K562 (cell line): ENCODE data around the gene LPIN3. TPM values are rescaled to one million over a fixed set of nuclear protein-coding genes. Genes with fewer than 3 reads are reported as not detected.

Experiments used
- ATAC-seq: fragments of 200-7000 bp; cut with Tn5 transposase; 3 replicates; pipeline ENCODE4 v1.9.1; 2020; ENCODE audit warnings: moderate library complexity
- BruUV-seq: library from RNA; stranded (reverse); fragments of 400-500 nt; replicated peaks from 2 replicates; lab custom pipeline; 2021; lab: Mats Ljungman, UMichigan
- CTCF ChIA-PET: fragments of 300-600 bp; formaldehyde crosslinking; extraction: SDS; loops from one replicate; lab custom pipeline; 2021; ENCODE audit warnings: low intra/inter-chr PET ratio; lab: Yijun Ruan, JAX
- POLR2A ChIA-PET: fragments of 300-600, 350-650 bp; sonication (Branson Sonifier 250); formaldehyde crosslinking; extraction: SDS; loops from one replicate; lab custom pipeline; 2021; ENCODE audit warnings: antibody characterized with exemption, inconsistent platforms; lab: Yijun Ruan, JAX
- DNase-seq, 4 experiments: peaks; one replicate each; pipeline versions ENCODE4 v3.0.0 to v3.0.0-alpha.2; 2011 to 2018; ENCODE audit warnings: low spot score in 3 of 4, mixed read lengths in 3 of 4; ENCODE audit errors: extremely low read depth in 1 of 4
- FAIRE-seq: peaks from 2 replicates; lab custom pipeline; 2011; peaks lifted over from hg19 to GRCh38; lab: Jason Lieb, UNC
- H2AFZ ChIP-seq: 2 replicates; pipeline ENCODE4 v1.6.0; 2011; ENCODE audit warnings: low read depth, low read length, control low read depth, inconsistent platforms
- H3K27ac ChIP-seq: fragments of 200-600 bp; 3 replicates; pipeline ENCODE4 v1.8.0; 2011; ENCODE audit warnings: low read depth, mild to moderate bottlenecking, control low read depth, inconsistent platforms, low read length, moderate library complexity, mixed read lengths; ENCODE audit errors: extremely low read depth
- H3K27me3 ChIP-seq, 2 experiments: fragments of 300-600 bp in 1 of 2; 2 replicates in 1 of 2; 3 replicates in 1 of 2; pipeline versions ENCODE4 v1.6.0 to v1.8.0; 2011; ENCODE audit warnings: inconsistent platforms in 2 of 2, low read length in 2 of 2, mild to moderate bottlenecking in 1 of 2, mixed read lengths in 1 of 2, moderate library complexity in 1 of 2; ENCODE audit not compliant: control insufficient read depth in 2 of 2, insufficient read depth in 2 of 2
- H3K36me3 ChIP-seq: fragments of 300-600 bp; 3 replicates; pipeline ENCODE4 v1.8.0; 2011; ENCODE audit warnings: mild to moderate bottlenecking, low read length, inconsistent platforms; ENCODE audit not compliant: control insufficient read depth, insufficient read depth
- H3K4me1 ChIP-seq, 2 experiments: fragments of 200-600 bp in 1 of 2; replicated peaks in 1 of 2; 2 replicates in 1 of 2; 3 replicates in 1 of 2; pipeline versions ENCODE4 v1.5.1 to v1.8.0; 2011; ENCODE audit warnings: inconsistent platforms in 2 of 2, low read length in 2 of 2, mild to moderate bottlenecking in 1 of 2, mixed read lengths in 1 of 2, moderate library complexity in 1 of 2; ENCODE audit not compliant: control insufficient read depth in 2 of 2, insufficient read depth in 2 of 2
- H3K4me2 ChIP-seq: 2 replicates; pipeline ENCODE4 v1.6.1; 2011; ENCODE audit warnings: low read length, control low read depth, inconsistent platforms, mixed read lengths; ENCODE audit not compliant: insufficient read depth
- H3K4me3 ChIP-seq: fragments of 200-600 bp; sonication (generic), shearing (Covaris generic); 2 replicates; pipeline ENCODE4 v1.5.1; 2016; ENCODE audit warnings: control low read depth, inconsistent platforms
- H3K79me2 ChIP-seq: fragments of 200-600 bp; 3 replicates; pipeline ENCODE4 v1.8.0; 2011; ENCODE audit warnings: low read length, inconsistent platforms; ENCODE audit not compliant: control insufficient read depth, insufficient read depth
- H3K9ac ChIP-seq, 2 experiments: 2 replicates each; pipeline versions ENCODE4 v1.6.0 to v1.6.1; 2011; ENCODE audit warnings: low read depth in 2 of 2, low read length in 2 of 2, control low read depth in 1 of 2, inconsistent platforms in 1 of 2, mild to moderate bottlenecking in 1 of 2, mixed read lengths in 1 of 2; ENCODE audit not compliant: insufficient read depth in 1 of 2
- H3K9me1 ChIP-seq: one replicate; pipeline ENCODE4 v1.6.0; 2011; ENCODE audit warnings: inconsistent platforms, mild to moderate bottlenecking, low read length, moderate library complexity; ENCODE audit not compliant: control insufficient read depth, insufficient read depth
- H3K9me3 ChIP-seq: replicated peaks from 2 replicates; pipeline ENCODE4 v1.5.1; 2011; ENCODE audit warnings: low read depth, low read length, inconsistent platforms; ENCODE audit not compliant: control insufficient read depth, insufficient read depth
- H4K20me1 ChIP-seq: replicated peaks from 2 replicates; pipeline ENCODE4 v1.6.1; 2011; ENCODE audit warnings: low read length, inconsistent platforms, mixed read lengths; ENCODE audit not compliant: control insufficient read depth, insufficient read depth
- ETV5 ChIP-seq: sonication (generic); formaldehyde crosslinking; IDR thresholded peaks from 2 replicates; pipeline ENCODE4 v1.4.0; 2020; ENCODE audit warnings: low read depth, mild to moderate bottlenecking, missing genetic modification reagents
- HDAC8 ChIP-seq: fragments of 450-650 bp; IDR thresholded peaks from 2 replicates; pipeline ENCODE4 v1.6.1; 2016; ENCODE audit warnings: mild to moderate bottlenecking, missing genetic modification characterization, moderate library complexity, missing compliant biosample characterization
- MAFF ChIP-seq: IDR thresholded peaks from 2 replicates; pipeline ENCODE4 v1.6.1; 2012; ENCODE audit warnings: low read length, improper control_type of control experiment
- MNT ChIP-seq, 2 experiments: fragments of 450-650 bp; conservative IDR thresholded peaks; 2 replicates each; pipeline ENCODE4 v1.6.1; 2017; ENCODE audit warnings: mild to moderate bottlenecking in 2 of 2, moderate library complexity in 2 of 2
- RBM22 ChIP-seq: fragments of 200-400 bp; formaldehyde crosslinking; IDR thresholded peaks from 2 replicates; pipeline ENCODE4 v1.6.1; 2018; ENCODE audit warnings: low read length, low read depth; ENCODE audit not compliant: poor library complexity, severe bottlenecking
- RBM34 ChIP-seq: fragments of 200-400 bp; formaldehyde crosslinking; IDR thresholded peaks from 2 replicates; pipeline ENCODE4 v1.6.1; 2018; ENCODE audit warnings: low read length, borderline replicate concordance; ENCODE audit not compliant: insufficient read depth
- RCOR1 ChIP-seq, 2 experiments: IDR thresholded peaks; 2 replicates each; pipeline ENCODE4 v1.6.1; 2012; ENCODE audit warnings: low read depth in 2 of 2, low read length in 2 of 2, borderline replicate concordance in 1 of 2, improper control_type of control experiment in 1 of 2
- SMAD1 ChIP-seq: fragments of 150-350 bp; IDR thresholded peaks from 2 replicates; pipeline ENCODE4 v1.6.1; 2014; ENCODE audit warnings: low read length, low read depth; ENCODE audit not compliant: partially characterized antibody
- SRSF7 ChIP-seq: fragments of 200-400 bp; formaldehyde crosslinking; optimal IDR thresholded peaks from 2 replicates; pipeline ENCODE3; 2017; ENCODE audit warnings: mild to moderate bottlenecking, low read depth, low read length
- TBL1XR1 ChIP-seq, 2 experiments: IDR thresholded peaks; 2 replicates each; pipeline ENCODE4 v1.6.1; 2012; ENCODE audit warnings: improper control_type of control experiment in 2 of 2, low read length in 2 of 2, mild to moderate bottlenecking in 1 of 2
- TRIM24 ChIP-seq, 2 experiments: fragments of 450-650 bp; IDR thresholded peaks; 2 replicates each; pipeline ENCODE4 v1.6.1; 2016
- ZBTB17 ChIP-seq: fragments of 450-650 bp; formaldehyde crosslinking; IDR thresholded peaks from 2 replicates; pipeline ENCODE4 v1.4.0; 2020; ENCODE audit warnings: mild to moderate bottlenecking
- ZC3H8 ChIP-seq: fragments of 450-650 bp; IDR thresholded peaks from 2 replicates; pipeline ENCODE4 v1.6.1; 2017
- ZFX ChIP-seq: sonication (generic); formaldehyde crosslinking; IDR thresholded peaks from 2 replicates; pipeline ENCODE4 v1.8.0; 2022; ENCODE audit warnings: mild to moderate bottlenecking, missing genetic modification reagents, moderate library complexity
- ZNF24 ChIP-seq: fragments of 450-650 bp; IDR thresholded peaks from 2 replicates; pipeline ENCODE4 v1.6.1; 2016
- ZNF277 ChIP-seq: fragments of 250-450 bp; sonication (Bioruptor Pico); IDR thresholded peaks from 2 replicates; pipeline ENCODE4 v1.8.0; 2022; ENCODE audit warnings: inconsistent platforms, mild to moderate bottlenecking, moderate library complexity, borderline replicate concordance
- ZNF3 ChIP-seq: fragments of 250-450 bp; sonication (Bioruptor Pico); IDR thresholded peaks from 2 replicates; pipeline ENCODE4 v1.5.0; 2021; ENCODE audit warnings: mild to moderate bottlenecking, moderate library complexity
- ZNF551 ChIP-seq: fragments of 250-450 bp; sonication (Bioruptor Pico); IDR thresholded peaks from 2 replicates; pipeline ENCODE4 v1.5.0; 2021; ENCODE audit warnings: mild to moderate bottlenecking, moderate library complexity
- ZNF740 ChIP-seq, 3 experiments: fragments of 200-800 bp in 1 of 3; sonication (Bioruptor generic) in 1 of 3; sonication (generic) in 1 of 3; formaldehyde crosslinking in 1 of 3; IDR thresholded peaks; 2 replicates each; pipeline versions ENCODE4 v1.6.1 to v1.8.0; 2016 to 2022; ENCODE audit warnings: mild to moderate bottlenecking in 2 of 3, missing compliant biosample characterization in 2 of 3, missing genetic modification characterization in 2 of 3, missing genetic modification reagents in 1 of 3
- WGBS: fragments of 100-300 bp; shearing (Covaris generic); methylation state at CpG from one replicate; pipeline ENCODE4 v1.1.6; 2016; ENCODE audit warnings: low coverage, mixed read lengths; ENCODE audit not compliant: insufficient coverage; ENCODE audit errors: missing lambda C conversion rate; 5-methylcytosine and 5-hydroxymethylcytosine counted together
- in situ Hi-C: fragments of 300-500 bp; cut with MboI; formaldehyde crosslinking; loops from 4 replicates; pipeline ENCODE4 v1.15.0; 2018; ENCODE audit warnings: inconsistent platforms, mixed read lengths
- intact Hi-C: fragments of 100-400 bp; cut with micrococcal nuclease; formaldehyde crosslinking; loops from 2 replicates; pipeline ENCODE4 v1.14.2; 2022
- polyA plus RNA-seq, 8 experiments: library from polyadenylated mRNA; depleted of rRNA in 4 of 8; stranded (reverse) in 5 of 8; unstranded in 3 of 8; fragments of >200 nt; fragmentation: Nextera tagmentation in 2 of 8; fragmentation: Illumina TruSeq in 1 of 8; extraction: Ambion mirVana in 2 of 8; extraction: Trizol in 1 of 8; gene quantifications; 2 replicates each; pipeline versions ENCODE4 v1.2.1 to v1.2.3, GENCODE V29; 2011 to 2014; ENCODE audit warnings: inconsistent platforms in 1 of 8, missing spikeins in 1 of 8
- total RNA-seq, 7 experiments: library from RNA; depleted of rRNA in 6 of 7; stranded (reverse); fragments of >200 nt in 6 of 7; fragmentation: Illumina TruSeq in 2 of 7; extraction: Trizol in 2 of 7; gene quantifications; 2 replicates each; pipeline versions ENCODE4 v1.2.1 to v1.2.3, GENCODE V29; 2011 to 2021; ENCODE audit warnings: low replicate concordance in 1 of 7

LPIN3 gene
- total and polyA plus RNA-seq, 9 of the 15 experiments (the other 6 are each of a cell fraction or from before 2014, with no cell fraction given): 2.2 to 10.4 (median 5.9) TPM

GRCh38 chr20:41355192-41355591, 14.6 kb downstream of the LPIN3 start (continued):
- no peak for TF ChIP-seq SMAD1
- TF ChIP-seq MAFF: no peak
- TF ChIP-seq ZNF551 (CRISPR knock-in tag): no peak
- no peak for TF ChIP-seq ETV5 (CRISPR knock-in tag)
- no peak for TF ChIP-seq RBM22
- no peak for TF ChIP-seq ZNF3 (CRISPR knock-in tag)
- TF ChIP-seq TRIM24 (IDR thresholded peaks at IDR 0.05): no peak
- no peak for TF ChIP-seq ZNF24
- TF ChIP-seq MNT (conservative IDR thresholded peaks at IDR 0.05): no peak
- no peak for TF ChIP-seq ZC3H8

- Histone ChIP-seq H3K79me2 (no peaks in the 10 kb centered on the region), H3K9me3 (no peaks in the 10 kb centered on the region), H3K36me3 (no peaks in the 10 kb centered on the region; the same call in 2 of the 3 replicates), H3K4me3 (no peak overlapping the region), H3K27ac (no peak overlapping the region), H4K20me1 (peaks cover 1% of the 10 kb centered on the region; the same call in 1 of the 2 replicates), H2AFZ (no peak overlapping the region), H3K4me2 (no peak overlapping the region), H3K27me3 (no peaks in the 10 kb centered on the region), H3K4me1 (peaks cover 0 to 2% of the 10 kb centered on the region in 2 experiments; a peak in 1 of 5 replicates), H3K9ac (no peak overlapping the region), H3K9me1 (no peaks in the 10 kb centered on the region)
- no peak for FAIRE-seq
- WGBS: 60% methylated on average over 7 of the region's 7 CpGs
- intact Hi-C loops: no loop called here
- ChIA-PET CTCF (no interaction called here), POLR2A (interaction anchor here (1.1 kb wide), 1 partner anchor 24 kb away, joined by 3 read pairs; no protein-coding TSS in a partner anchor)
- no peak for ATAC-seq
- DNase-seq: no peak
- in situ Hi-C loops: no loop called here
- no TSS peak for BruUV-seq
- TF ChIP-seq RBM34 (no peak), ZFX (no peak), RCOR1 (IDR thresholded peaks at IDR 0.05; ENCODE audit: borderline replicate concordance in 1 of 2, low read depth in 2 of 2, low read length in 2 of 2) (no peak), ZNF740 (CRISPR knock-in tag; IDR thresholded peaks at IDR 0.05) (no peak), ZNF740 (tag; IDR thresholded peaks at IDR 0.05) (no peak), SRSF7 (no peak), HDAC8 (tag) (no peak), TBL1XR1 (IDR thresholded peaks at IDR 0.05; ENCODE audit: low read length in 2 of 2) (no peak), ZBTB17 (CRISPR knock-in tag) (no peak), ZNF277 (CRISPR knock-in tag) (no peak)
Observed at GRCh38 chr20:41355598-41356203, 15.1 kb downstream of the LPIN3 start.
